GM06990 (cell line): Measurements from ENCODE around the gene THOC1.

ENCODE experiments used
- DNase-seq: peaks from one replicate; pipeline ENCODE4 v3.0.0-alpha.2; 2011; ENCODE audit not compliant: insufficient read length; ENCODE audit errors: extremely low read depth
- H3K27me3 ChIP-seq: replicated peaks from 2 replicates; pipeline ENCODE4 v1.6.0; 2011; ENCODE audit warnings: low read length; ENCODE audit not compliant: control insufficient read depth, insufficient read depth
- H3K36me3 ChIP-seq: 2 replicates; pipeline ENCODE4 v1.5.1; 2011; ENCODE audit warnings: low read length; ENCODE audit not compliant: control insufficient read depth, insufficient read depth
- H3K4me3 ChIP-seq: replicated peaks from 2 replicates; pipeline ENCODE4 v1.5.1; 2011; ENCODE audit warnings: low read depth, mild to moderate bottlenecking, control low read depth, low read length
- TF ChIP-seq, protein P1 (sequence below): IDR thresholded peaks from 2 replicates; pipeline ENCODE4 v1.5.1; 2011; ENCODE audit warnings: low read length, control low read depth, mild to moderate bottlenecking, inconsistent platforms; ENCODE audit not compliant: insufficient read depth, poor library complexity, severe bottlenecking

The THOC1 gene

DNA sequence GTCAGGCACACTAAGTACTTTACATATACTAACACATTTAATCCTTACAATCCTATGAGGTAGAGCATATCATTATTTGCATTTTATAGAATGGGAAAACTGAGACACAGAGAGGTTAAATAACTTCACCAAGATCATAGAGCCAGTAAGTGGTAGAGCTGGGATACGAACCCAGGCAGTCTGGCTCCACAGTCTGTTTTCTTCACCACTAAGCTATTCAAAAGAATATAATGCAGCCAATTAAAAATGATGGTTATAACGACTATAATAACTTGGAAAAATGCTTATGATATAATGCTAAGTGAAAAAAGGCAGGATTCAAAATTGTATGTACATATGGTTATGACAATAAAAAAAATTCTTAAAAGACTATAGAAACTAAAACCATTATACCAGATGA, 7.3 kb downstream of the THOC1 start:
- Histone ChIP-seq H3K4me3 (no peak overlapping the region), H3K27me3 (no peaks in the 10 kb centered on the region), H3K36me3 (peaks cover 4% of the 10 kb centered on the region)
- TF ChIP-seq, protein P1, sequence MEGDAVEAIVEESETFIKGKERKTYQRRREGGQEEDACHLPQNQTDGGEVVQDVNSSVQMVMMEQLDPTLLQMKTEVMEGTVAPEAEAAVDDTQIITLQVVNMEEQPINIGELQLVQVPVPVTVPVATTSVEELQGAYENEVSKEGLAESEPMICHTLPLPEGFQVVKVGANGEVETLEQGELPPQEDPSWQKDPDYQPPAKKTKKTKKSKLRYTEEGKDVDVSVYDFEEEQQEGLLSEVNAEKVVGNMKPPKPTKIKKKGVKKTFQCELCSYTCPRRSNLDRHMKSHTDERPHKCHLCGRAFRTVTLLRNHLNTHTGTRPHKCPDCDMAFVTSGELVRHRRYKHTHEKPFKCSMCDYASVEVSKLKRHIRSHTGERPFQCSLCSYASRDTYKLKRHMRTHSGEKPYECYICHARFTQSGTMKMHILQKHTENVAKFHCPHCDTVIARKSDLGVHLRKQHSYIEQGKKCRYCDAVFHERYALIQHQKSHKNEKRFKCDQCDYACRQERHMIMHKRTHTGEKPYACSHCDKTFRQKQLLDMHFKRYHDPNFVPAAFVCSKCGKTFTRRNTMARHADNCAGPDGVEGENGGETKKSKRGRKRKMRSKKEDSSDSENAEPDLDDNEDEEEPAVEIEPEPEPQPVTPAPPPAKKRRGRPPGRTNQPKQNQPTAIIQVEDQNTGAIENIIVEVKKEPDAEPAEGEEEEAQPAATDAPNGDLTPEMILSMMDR: no peak
- DNase-seq: no peak

DNA sequence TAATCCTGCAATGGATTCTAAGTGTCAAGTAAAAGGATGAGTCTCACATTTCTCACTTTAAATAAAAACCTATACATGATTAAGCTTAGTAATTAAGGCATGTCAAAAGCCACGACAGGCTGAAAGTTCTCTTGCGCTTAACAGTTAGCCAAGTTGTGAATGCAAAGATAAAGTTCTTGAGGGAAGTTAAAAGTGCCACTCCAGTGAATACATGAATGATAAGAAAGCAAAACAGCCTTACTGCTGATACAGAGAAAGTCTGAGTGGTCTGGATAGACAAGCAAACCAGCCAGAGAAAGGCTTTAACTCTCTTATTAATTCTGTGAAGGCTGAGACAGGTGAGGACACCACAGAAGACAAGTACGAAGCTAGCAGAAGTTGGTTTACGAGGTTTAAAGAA, 12.7 kb downstream of the THOC1 start:
- Histone ChIP-seq H3K27me3 (no peaks in the 10 kb centered on the region), H3K4me3 (no peak overlapping the region), H3K36me3 (peaks cover 7% of the 10 kb centered on the region)
- TF ChIP-seq, protein P1: no peak
- no peak for DNase-seq

DNA sequence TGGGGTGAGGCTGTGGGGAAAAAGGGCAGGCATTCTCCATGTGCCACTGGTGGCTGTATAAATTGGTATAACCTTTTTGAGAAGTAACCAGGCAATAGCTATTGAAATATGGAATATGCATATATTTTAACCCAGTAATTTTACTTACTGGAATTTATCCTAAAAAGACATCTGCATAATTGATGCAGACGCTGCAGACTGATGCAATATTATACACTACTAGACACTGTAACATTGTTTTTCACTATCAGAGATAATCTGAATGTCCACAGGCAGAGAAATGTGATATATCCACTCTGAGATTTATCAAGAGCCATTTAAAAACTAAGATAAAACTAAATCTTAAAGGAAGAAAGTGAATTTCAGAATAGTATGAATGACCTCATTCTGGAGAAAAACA, 14.7 kb downstream of the THOC1 start:
- DNase-seq: no peak
- TF ChIP-seq, protein P1: no peak
- Histone ChIP-seq H3K4me3 (no peak overlapping the region), H3K36me3 (peaks cover 8% of the 10 kb centered on the region), H3K27me3 (no peaks in the 10 kb centered on the region)

DNA sequence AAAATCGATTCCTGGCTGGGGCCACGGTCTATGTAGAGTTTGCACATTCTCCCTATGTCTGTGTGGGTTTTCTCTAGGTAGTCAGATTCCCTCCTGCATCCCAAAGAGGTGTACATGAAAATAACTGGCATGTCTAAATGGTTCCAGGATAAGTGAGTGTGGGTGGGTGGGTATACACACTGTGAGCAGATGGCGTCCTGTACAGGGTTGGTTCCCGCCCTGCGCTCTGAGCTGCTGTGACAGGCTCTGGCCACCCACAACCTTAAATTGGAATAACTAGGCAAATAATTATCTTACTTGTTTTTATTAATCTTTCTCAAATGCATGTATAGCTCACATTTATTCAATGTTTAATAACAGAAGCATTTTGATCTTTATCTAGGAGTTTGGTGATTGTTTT, 16.3 kb downstream of the THOC1 start:
- no peak overlapping the region for H3K4me3 ChIP-seq
- TF ChIP-seq, protein P1: no peak
- no peaks in the 10 kb centered on the region for H3K27me3 ChIP-seq
- no peak for DNase-seq
- H3K36me3 ChIP-seq: peaks cover 7% of the 10 kb centered on the region

DNA sequence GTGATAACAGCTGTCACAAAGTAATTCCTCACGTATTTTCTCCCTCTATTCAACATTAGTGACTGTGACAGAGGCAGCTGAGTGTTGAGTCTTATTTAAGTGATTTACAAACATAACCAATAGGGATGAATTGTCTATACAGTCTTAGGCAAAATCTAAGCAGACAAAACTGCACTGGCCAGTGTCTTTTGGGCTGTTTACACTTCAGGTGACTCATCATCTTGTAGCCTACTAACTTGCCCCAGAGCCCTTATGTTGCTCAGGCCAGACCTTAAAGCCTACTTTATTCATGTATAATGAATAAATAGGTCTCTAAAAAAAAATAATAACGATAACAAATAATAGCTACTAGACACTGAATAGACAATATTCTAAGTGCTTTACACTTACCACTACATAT, 17.2 kb downstream of the THOC1 start:
- Histone ChIP-seq H3K4me3 (no peak overlapping the region), H3K27me3 (no peaks in the 10 kb centered on the region), H3K36me3 (peaks cover 7% of the 10 kb centered on the region)
- TF ChIP-seq, protein P1: no peak
- no peak for DNase-seq

DNA sequence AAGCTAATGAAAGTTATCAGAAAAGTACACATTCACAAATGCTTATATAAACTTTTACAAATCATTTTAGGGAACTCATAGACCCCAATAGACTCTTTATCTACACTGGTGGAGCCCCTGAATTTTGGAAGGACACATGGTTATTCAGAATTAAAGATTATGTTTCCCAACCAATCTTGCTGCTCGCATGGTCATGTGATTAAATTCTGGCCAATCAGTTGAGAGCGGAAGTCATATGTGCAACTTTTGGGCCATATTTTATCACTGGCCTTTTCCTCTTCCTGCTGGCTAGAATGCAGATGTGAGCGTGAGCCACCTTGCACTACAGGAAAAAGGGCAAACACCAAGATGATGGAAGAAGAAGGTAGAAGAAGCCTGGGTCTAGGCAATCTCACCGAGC, 19.8 kb downstream of the THOC1 start:
- Histone ChIP-seq H3K4me3 (no peak overlapping the region), H3K36me3 (peaks cover 7% of the 10 kb centered on the region), H3K27me3 (no peaks in the 10 kb centered on the region)
- no peak for DNase-seq
- TF ChIP-seq, protein P1: no peak
